ENCODE data around the gene KCND2. TPM values are rescaled to one million over a fixed set of nuclear protein-coding genes. Genes with fewer than 3 reads are reported as not detected.

KCND2 gene
- total and polyA plus RNA-seq, 2 of the 8 experiments (the other 6 are each of a cell fraction or from before 2014, with no cell fraction given): 4.6 to 7.7 TPM

DNA sequence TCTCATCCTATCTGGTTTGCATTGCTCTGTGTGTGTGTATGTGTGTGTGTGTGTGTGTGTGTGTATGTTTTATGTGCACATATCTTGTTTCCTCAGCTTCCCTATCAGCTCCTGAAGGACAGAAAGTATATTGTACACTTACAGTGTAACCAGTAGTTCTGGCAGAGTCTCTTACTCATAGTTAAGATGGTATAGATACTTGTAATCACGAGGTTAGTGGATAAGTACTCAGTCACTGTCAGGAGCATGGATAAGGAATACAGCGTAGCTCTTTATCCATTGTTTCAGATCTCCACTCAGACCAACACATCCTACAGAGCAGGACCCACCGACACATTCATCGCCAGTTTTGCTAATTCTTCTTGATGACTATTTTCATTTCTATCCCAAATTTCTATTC lies 309.9 kb downstream of the KCND2 start (continued):
- TF ChIP-seq ASH2L (IDR thresholded peaks at IDR 0.05; ENCODE audit: low read length): no peak
- TF ChIP-seq BCL11A (IDR thresholded peaks at IDR 0.05; ENCODE audit: low read depth in 2 of 2, low read length in 2 of 2): no peak
